Lower leg skin (tissue), 4 donors: ENCODE data around the gene MS4A1. TPM values are rescaled to one million over a fixed set of nuclear protein-coding genes. Genes with fewer than 3 reads are reported as not detected.
"Not testable (repeated sequence)": the region's sequence is repeated elsewhere in the genome, so short reads cannot be mapped to it uniquely, and the experiment has no call there.

Experiments used
- DNase-seq, 2 donors: peaks; one replicate each; pipeline ENCODE4 v3.0.0-alpha.2; 2019; ENCODE audit warnings: low spot score in 2 of 2
- H3K4me3 ChIP-seq: fragments of 200-600 bp; sonication (generic); 2 replicates; pipeline ENCODE4 v1.5.1; 2017; ENCODE audit warnings: mild to moderate bottlenecking, low read depth; ENCODE audit not compliant: poor library complexity, severe bottlenecking
- CTCF ChIP-seq, 3 donors: fragments of 450-650 bp; IDR thresholded peaks; one replicate each; pipeline ENCODE4 v1.5.1; 2016; ENCODE audit warnings: antibody characterized with exemption in 3 of 3, mild to moderate bottlenecking in 3 of 3, moderate library complexity in 2 of 3
- POLR2A ChIP-seq, 2 donors: fragments of 450-650 bp; IDR thresholded peaks; one replicate each; pipeline ENCODE4 v1.6.1; 2016 to 2017; ENCODE audit warnings: antibody characterized with exemption in 2 of 2, mild to moderate bottlenecking in 1 of 2, moderate library complexity in 1 of 2
- WGBS, 2 donors: methylation state at CpG; one replicate each; pipeline ENCODE4 v1.1.5; 2018; 5-methylcytosine and 5-hydroxymethylcytosine counted together
- intact Hi-C: fragments of 100-400 bp; cut with DNase I; formaldehyde crosslinking; loops from one replicate; pipeline ENCODE4 v1.15.0; 2023; ENCODE audit warnings: low total_unique reads
- total RNA-seq, 4 donors: library from RNA; depleted of rRNA; stranded (reverse); fragments of >200 nt; gene quantifications; one replicate each; pipeline ENCODE4 v1.1.0, GENCODE V29; 2016

Gene MS4A1
- total RNA-seq, 4 donors from 2014 or later = 0.27 to 0.72 TPM; not detected in 2

GRCh38 chr11:60433401-60433800 is 22.2 kb upstream of the MS4A1 start:
- no peak overlapping the region for H3K4me3 ChIP-seq
- no peak for DNase-seq
- intact Hi-C loops = no loop called here
- 70 to 75% methylated on average over 4 of the region's 4 CpGs for WGBS, 2 donors
- TF ChIP-seq CTCF (IDR thresholded peaks at IDR 0.05) = no peak
- TF ChIP-seq POLR2A (IDR thresholded peaks at IDR 0.05) = no peak

- intact Hi-C loops = no loop called here
- TF ChIP-seq CTCF (IDR thresholded peaks at IDR 0.05) (no peak), POLR2A (IDR thresholded peaks at IDR 0.05) (no peak)
- no peak for DNase-seq
- H3K4me3 ChIP-seq = no peak overlapping the region
Measured at GRCh38 chr11:60447070-60447469, 8.6 kb upstream of the MS4A1 start.

- no peak overlapping the region for H3K4me3 ChIP-seq
- TF ChIP-seq POLR2A (IDR thresholded peaks at IDR 0.05) = no peak
- TF ChIP-seq CTCF (IDR thresholded peaks at IDR 0.05) = no peak
- DNase-seq = no peak
- intact Hi-C loops = no loop called here
Measured at GRCh38 chr11:60447846-60448245, 7.8 kb upstream of the MS4A1 start.

- H3K4me3 ChIP-seq, DNase-seq, intact Hi-C loops: not testable (repeated sequence)
- WGBS, 2 donors = 80 to 95% methylated on average over 9 to 13 of the region's 32 CpGs
Measured at GRCh38 chr11:60451185-60451584, 4.5 kb upstream of the MS4A1 start.

- no peak for DNase-seq
- TF ChIP-seq CTCF (IDR thresholded peaks at IDR 0.05) (no peak), POLR2A (IDR thresholded peaks at IDR 0.05) (no peak)
- no peak overlapping the region for H3K4me3 ChIP-seq
- intact Hi-C loops = no loop called here
Measured at GRCh38 chr11:60454212-60454611, 1.4 kb upstream of the MS4A1 start.

GRCh38 chr11:60457576-60457975 is 1.9 kb downstream of the MS4A1 start:
- no peak for DNase-seq
- WGBS, 2 donors = 85 to 89% methylated on average over 3 of the region's 3 CpGs
- H3K4me3 ChIP-seq = no peak overlapping the region
- TF ChIP-seq POLR2A (IDR thresholded peaks at IDR 0.05) (no peak), CTCF (IDR thresholded peaks at IDR 0.05) (no peak)
- intact Hi-C loops = no loop called here
